HG03045 (cell line): ENCODE measurements around the gene CMTM7.

ENCODE experiments used
- ATAC-seq: cut with Tn5 transposase; IDR thresholded peaks from one replicate; pipeline ENCODE4 v1.9.1; 2021; ENCODE audit warnings: mild to moderate bottlenecking, moderate library complexity; ENCODE audit not compliant: unreplicated experiment

The CMTM7 gene

DNA sequence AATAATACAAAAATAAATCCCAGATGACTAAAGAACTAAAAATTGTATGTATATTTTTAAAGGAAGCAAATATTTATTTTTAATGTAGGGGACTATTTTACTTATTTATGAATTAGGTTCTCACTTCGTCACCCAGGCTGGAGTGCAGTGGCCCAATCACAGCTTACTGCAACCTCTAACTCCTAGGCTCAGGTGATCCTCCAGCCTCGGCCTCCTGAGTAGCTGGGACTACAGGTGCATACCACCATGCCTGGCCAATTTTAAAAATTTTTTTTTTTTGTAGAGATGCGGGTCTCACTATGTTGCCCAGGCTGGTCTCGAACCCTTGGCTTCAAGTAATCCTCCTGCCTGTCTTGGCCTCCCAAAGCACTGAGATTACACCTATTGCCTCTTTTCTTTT, 42.6 kb downstream of the CMTM7 start:
- no peak for ATAC-seq

DNA sequence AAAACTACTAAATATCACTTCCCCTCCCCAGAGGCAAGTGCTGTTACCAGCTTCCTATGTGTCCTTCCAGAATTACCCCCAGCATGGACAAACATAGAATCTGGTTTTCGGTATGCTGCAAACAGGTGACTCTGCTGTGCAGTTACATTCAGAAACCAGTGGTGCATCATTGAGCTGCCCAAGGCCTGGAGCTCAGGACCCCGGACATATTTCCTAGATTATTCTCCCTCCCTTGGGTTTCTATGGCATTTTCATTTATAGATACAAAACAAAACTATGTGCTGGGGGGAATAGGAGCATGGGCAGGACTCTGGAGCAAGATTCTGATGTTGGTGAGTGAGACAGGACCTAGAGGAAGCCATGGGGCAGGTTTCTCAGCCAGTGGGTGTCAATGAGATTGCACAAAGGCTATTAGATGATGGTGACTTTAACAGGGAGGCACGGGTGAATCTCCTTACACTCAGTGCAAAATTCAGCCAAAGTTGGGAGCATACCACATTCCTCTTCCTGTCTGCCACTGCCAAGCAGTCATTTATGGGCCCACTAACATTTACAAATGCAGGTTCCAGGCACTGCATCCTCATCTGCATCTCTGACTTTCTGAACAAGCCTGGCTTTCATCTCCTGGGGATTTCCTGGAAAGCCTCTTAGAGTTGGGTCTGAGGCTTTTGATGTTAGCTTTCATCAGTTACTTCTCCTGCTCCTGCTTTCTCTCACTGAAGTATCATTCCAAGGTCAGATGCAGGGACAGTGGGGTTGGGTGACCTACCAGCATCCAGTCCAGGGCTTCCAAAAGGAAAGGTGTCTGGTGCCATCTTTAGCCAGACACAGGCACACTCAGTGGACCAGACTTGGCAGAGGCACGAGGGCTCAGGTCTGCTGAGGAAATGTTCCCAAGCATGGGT, 44.5 kb downstream of the CMTM7 start:
- ATAC-seq, result no peak

DNA sequence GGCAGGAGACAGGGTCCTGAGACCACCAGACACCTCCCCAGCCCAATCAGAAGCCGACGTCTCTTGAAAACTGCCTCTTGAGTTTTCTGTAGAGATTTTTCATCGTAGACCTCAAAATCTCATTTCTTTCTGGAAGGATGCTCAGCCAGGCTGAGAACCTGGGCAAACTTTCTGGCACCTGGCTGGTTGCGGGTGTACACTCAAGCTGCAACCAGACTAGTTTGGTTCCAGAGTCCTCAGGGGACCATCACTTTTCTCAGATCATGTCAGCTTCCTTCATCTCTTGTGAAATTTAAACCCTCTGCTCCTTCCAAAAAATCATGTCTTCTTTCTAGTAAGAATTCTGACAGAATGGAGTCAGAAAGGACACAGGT, 45.1 kb downstream of the CMTM7 start:
- ATAC-seq, result no peak

DNA sequence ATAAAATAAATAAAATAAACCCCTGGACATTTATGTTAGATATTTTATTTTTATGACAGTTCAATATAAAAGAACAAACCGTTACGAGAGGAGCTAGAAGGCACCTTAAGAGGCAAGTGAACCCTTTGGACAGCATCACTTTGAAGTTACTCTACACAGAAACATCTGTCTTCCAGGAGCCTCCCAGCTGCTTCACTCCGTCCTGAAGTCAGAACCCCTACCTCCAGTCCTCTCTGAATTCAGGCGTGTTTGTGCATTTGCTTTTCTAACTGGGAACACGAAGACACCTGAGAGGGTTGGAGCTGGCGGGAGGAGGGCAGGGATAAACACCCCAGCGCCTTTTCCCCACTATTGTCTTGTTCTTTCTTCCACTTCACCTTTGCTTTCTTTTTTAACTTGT, 46.2 kb downstream of the CMTM7 start:
- ATAC-seq, result no peak

DNA sequence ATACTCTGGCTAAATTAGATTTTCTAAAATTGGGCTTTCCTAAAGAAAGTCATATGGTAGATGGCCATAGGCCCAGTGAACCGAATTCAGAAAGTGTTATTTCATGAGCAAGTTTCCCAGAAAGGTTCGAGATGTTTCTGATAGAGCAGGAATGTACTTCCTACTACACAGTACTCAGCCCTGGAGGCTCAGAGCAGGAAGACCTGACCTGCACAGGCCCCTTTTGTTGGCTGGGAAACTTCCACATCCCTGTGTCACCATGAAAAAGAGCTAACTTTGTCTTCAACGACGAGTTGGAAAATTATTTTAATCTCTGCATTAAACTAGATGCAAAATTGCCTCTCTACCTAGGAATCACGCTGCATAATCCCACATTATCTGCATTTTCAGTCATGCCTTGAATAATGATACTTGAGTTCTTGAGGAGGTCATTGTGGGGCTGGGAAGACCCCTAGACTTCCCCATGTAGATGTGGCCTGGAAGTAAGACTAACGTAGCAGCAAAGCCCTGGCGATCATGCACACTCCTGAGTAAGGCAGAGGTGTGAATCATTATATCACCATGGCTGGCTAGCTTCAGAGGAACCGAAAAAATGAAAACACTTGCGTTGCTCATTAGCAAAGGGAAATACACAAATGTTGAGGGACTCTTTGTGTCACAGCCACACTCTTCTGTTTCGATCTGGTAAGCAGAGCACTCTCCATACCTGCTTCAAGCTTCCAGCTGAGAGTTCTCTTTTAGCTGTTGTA, 47.1 kb downstream of the CMTM7 start:
- peak; percentile 94 for ATAC-seq

DNA sequence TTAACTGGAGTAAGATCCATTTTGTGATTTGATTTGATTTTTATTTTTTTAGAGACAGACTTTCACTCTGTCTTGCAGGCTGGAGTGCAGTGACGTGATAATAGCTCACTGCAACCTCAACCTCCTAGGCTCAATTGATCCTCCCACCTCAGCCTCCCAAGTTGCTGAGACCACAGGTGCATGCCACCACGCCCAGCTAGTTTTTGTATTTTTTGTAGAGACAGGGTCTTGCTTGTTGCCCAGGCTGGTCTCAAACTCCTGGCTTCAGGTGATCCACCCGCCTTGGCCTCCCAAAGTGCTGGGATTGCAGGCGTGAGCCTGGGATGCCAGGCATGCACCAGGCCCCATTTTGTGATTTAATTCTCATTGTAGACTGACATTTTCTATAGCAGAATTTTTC, 47.8 kb downstream of the CMTM7 start:
- peak; percentile 22 for ATAC-seq

DNA sequence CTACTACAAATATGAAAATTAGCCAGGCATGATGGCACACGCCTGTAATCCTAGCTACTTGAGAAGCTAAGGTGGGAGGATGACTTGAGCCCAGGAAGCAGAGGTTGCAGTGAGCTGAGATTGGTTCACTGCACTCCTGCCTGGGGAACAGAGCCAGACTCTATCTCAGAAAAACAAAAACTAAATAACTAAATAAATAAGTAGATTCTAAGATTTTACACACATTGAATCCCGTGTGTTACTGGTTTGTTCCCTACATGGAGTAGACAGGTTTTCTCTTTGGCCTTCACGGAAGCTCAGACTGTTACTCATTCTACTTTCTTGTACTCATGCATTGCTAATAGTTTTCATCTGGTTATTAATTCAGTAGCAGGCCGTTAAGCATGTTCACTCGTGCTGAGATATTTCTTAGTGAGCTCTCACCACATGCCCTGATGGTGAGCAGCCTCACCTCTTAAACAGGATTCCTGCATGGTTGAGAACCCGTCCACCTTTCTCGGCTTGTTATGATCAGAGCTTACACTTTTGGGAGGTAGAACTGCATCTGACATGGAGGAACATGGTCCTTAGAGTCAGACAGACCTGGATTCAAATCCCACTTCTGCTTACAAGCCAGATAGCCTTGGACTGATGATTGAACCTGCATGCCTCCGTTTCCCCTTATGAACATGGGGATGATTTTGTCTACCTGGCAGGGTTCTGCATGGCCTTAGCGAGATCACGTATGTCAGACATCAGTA, 49.1 kb downstream of the CMTM7 start:
- ATAC-seq, result no peak

DNA sequence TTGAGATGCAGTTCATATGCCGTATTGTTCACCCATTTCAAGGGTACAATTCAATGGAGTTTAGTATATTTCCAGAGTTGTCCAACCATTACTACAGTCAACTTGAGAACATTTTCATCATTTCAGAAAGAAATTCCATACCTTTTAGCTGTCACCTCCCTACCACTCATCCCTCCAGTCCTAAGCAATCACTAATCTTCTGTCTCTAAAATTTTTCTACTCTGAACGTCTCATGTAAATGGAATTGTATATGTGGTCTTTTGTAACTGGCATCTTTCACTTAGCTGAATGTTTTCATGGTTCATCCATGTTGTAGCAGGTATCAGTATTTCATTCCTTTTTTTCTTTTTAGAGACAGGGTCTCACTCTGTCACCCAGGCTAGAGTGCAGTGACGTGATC, 51.1 kb downstream of the CMTM7 start:
- ATAC-seq, result no peak

DNA sequence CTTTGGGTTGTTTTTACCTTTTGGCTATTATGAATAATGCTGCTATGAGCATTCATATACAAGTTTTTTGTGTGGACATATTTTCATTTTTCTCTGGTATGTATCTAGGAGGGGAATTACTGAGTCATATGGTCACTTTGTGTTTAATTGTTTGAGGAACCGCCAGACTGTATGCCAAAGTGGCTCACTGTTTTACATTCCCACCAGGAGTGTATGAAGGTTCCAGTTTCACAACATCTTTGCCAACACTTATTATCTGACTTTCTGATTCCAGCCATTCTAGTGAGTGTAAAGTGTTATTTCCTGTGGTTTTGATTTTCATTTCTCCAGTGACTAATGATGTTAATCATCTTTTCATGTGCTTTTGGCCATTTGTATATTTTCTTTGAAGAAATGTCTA, 51.8 kb downstream of the CMTM7 start:
- no peak for ATAC-seq

DNA sequence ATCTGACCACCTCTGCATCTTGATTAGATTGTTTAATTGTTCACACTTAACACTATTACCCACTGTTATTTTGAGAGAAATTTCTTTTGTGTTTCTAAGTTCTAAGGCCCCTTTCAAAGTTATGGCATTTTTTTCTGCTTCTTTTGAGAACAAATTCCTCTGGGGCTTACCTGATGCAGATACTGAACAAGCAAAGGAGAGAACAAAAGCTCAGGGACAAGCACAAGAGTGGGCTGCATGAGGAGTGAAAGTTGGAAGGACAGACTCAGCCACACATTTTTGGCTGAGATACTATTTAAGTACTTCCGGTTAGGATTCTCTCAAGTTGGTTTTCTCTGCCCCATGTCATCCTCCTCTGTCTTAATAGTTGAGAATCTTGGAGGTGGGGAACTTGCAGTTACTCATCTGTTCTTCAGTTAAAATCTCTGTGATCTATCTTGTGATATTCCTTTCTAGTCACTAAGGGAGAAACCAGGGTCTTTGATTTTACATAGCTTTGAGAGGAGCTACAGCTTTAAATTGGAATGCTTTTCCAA, 56.3 kb downstream of the CMTM7 start:
- ATAC-seq, result no peak

DNA sequence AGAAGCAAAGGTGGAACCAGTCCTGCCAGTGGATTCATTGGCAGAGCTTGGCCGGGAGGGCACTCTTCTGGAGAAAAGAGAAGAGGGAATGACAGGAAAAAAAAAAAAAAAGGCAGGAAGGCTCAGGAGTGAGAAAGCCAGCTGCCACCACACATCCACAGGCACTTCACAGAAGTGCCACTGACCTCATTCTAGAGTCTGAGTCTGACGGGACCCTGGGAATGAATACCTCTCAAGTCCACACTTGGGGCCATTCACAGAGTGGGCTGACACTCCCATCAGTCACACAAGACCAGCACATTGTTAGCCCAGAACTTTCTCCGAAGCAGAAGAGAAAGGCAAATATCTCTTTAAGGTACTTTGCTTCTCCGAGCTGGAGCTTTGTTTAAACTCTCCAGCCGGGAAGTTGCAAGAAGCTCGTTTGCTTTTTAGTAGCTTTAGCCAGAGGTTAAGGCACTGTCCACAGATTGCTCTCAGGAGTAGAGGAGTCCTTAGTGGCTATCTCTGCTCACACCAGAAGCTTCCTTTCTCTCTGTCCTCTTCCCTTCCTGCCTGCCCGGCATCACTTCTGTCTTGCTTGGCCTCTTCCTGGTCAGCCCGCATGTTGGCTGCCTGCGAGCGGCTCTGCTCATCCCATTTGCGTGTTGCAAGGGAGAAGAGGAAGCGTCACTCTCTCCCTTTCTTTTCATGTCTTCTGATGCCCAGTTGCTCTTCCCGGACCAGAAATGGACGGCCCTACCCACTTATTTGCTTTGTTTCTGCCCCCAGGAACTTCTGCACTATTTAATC, 57.2 kb downstream of the CMTM7 start:
- ATAC-seq, result no peak

DNA sequence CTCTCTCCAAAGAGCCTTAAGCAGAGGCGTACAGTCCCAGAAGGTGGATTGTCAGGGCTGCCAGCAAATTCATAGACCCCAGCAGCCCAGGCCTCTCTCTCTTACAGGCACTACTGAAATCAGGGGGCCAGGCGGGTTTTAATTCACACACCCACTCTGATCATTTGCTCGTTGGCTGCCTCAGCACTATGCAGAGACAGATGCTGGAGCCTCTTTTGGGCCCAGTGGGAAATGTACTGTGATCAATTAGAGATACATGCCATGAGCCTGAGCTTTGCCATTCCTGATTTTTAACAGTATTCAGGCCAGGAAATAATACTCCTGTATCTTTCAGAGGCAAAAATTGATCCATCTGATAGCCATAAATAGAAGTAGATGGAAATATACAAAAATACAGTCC, 58.0 kb downstream of the CMTM7 start:
- ATAC-seq, result no peak

DNA sequence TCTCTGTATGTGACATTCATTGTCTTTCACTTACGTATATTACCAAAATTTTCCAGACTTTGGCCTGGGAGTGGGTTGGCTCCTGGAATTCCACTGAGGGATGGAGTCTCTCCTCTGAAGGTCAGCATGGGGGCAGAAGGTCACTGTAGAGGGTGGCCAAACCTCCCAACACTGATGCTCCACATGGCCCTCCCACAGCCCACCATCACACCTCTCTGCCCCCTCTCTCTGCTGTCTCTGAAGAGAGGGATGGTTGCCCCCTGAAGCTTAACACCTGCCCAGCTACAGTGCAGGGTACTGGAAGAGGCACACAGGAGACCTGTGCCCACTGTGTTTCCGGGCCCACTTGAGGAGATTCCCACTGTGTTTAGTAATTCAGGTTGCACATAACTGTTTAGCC, 58.8 kb downstream of the CMTM7 start:
- ATAC-seq, result no peak

DNA sequence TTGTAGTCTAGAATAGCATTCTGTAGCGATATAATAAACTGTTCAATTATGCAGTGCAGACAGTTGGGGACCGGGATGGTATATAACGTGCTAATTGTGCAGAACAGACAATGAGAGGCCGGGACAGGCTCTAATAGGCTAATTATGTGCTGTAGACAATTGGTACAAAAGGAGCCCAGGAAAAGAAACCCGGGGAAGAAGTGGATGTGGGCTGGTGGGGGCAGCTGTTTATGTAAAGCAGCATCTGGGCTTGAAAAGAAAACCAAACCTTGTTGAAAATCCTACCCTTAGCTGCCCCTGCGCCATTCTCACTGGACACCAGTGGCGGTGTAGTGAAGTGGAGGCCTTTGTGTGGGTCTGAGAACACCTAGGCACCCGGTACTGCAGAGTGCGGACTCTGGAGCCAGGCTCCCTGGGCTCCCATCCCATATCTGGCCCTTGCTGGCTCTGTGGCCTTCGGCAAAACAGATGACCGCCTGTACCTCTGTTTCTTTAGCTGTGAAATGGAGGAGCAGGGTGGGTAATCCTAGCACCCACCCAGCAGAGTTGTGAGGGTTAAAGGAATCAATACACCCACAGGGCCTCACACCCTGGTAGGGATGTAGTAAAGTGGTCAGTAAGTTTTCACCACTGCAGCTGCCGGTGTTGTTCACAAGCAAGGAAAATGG, 59.5 kb downstream of the CMTM7 start:
- ATAC-seq, result no peak

DNA sequence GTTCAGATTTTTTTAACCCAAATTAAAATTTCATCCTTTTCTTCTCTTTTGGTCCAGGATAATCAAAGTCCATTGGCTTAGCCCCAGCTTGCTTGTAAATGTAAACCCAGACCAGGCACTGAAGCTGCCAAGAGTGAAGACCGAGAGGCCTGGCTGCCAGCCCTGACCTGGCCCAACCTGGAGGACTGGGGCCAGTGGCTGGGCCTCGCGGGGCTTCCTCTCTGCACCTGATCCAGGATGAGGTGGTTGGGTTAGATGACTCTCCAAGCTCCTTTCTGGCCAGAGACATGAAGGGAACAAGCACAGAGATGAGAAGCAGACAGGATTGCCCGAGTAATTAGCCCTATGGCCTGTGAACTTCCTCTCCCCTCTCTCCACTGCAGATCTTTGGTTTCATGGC, 60.4 kb downstream of the CMTM7 start:
- ATAC-seq, result no peak

DNA sequence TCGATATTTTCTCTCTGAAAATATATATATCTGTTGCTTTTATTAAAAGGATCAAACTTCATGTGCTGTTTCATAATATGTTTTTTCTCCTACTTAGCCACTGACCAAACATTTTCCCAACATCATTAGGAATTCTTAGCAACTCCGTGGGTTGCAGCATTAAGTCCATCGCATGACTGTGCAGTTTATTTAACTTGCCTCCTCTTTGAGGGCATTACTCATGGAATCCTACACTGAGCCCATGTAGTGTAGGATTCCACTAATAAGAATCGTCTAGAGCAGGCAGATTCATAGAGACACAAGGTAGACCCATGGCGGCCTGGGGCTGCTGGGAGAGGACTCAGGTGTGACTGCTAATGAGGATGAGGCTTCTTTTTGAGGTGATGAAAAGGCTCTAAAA, 61.7 kb downstream of the CMTM7 start:
- ATAC-seq, result no peak

DNA sequence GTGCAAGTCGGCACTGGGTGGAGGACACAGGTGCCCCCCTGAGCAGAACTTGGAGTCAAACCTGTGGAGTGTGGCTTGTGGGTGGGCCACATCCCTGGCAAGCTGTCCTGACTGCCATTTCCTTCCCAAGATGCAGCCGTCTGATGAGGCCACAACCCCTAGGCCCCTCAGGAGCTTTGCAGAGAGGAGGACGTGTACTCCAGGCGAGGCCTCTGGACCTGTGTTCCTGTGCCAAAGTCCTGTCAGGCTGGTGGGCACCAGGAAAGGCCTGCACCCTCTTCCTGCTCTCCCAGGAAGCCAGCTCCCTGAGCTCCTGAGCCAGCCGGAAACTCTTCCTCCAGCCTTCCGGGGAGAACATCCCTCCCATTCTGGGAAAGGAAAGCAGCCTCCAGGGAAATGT, 62.5 kb downstream of the CMTM7 start:
- no peak for ATAC-seq

DNA sequence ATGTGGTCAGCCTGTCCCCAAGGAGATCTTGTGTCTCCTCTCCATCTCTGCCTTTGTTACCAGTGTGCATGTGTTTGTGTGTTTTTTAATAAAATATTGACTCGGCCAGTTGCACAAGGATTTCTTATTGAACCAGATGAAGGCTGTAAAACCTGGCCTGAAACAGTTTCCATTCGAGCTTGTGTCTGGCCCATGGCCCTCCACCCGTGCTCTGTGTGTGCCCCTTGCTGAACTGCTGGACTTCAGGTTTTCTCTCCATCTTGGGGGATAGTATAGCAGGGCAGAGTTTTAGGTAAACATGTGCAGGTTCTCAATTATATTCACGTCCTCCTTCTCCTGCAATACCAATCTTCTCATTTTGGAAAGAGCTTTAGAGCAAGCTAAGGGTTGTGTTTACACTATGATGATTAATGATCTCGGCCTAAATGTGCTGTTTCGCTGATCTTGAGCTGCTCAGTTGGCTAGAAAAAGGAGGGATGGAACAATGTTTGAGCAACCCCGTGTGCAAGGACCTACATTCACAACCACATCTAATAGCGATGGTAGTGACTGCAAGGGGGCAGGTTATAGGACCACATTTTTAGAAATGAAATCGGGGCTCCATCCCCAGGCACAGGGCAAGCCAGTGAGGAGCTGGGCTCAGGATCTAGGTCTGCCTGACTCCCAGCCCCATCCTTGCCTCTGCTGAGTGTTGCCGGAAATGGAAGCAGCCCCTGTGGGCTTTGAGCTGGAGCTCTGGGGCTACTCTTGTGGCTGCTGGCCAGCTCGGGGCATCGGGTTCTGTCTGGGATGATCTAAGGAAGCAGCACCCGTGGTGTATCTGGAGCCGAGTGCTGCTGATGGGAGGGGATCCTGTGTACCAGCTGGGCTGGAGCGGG, 63.3 kb downstream of the CMTM7 start:
- no peak for ATAC-seq
